ENCODE data around the gene NDUFA7. TPM values are rescaled to one million over a fixed set of nuclear protein-coding genes. Genes with fewer than 3 reads are reported as not detected.
"Not testable (repeated sequence)": the region's sequence is repeated elsewhere in the genome, so short reads cannot be mapped to it uniquely, and the experiment has no call there.

NDUFA7 gene
- total and polyA plus RNA-seq, 2 donors (not counting 1 experiment from before 2014, with no cell fraction given) = 20.9 to 33.7 TPM

DNA sequence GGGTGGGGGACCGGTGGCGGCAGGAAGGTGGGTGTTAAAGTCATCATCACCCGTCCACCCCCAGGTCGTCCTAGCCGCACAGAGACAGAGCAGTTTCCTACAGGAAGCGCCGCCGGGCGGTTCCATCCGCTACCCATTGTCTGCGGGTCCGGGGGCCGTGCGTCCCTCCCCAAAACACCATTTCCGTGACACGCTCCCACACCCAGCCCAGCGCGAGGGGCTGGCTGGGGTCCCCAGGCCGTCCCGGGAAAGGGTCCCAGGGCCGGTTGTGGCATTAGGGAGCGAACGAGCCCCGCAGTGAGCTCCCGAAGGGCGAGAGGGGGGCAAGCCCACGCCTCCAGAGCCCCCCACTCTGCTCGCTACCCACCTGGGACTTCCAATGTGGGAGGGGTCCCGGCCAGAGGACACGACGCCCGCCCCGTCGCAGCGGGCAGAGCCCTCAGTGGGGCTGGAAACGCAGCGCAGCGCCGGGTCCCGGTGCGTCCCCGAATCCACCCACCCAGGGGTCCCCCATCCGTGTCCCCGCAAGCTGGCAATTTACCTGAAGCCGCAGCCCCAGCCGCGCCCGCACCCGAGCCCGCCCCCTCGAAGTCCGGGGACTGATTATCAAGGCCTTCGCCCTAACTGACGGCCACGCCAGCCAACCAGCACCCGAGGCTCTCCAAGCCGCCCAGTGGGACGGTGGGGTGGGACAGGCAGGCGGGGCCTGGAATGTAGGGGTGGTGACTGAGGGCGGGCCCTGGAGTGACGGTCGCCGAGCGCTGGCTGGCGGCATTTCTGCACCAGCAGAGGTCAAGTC is 21.7 kb upstream of the NDUFA7 start, which contains the start of gene KANK3:
TSS of gene KANK3 (minus strand) at position 579 of the 799 bp plus-strand sequence. CDS start 5,434 bp downstream, outside the sequence.
- Histone ChIP-seq H3K36me3 (ENCODE audit: control insufficient read depth, insufficient read depth, low read length) (no peaks in the 10 kb centered on the region), H3K9me3 (ENCODE audit: control insufficient read depth, insufficient read depth, low read depth, low read length) (no peaks in the 10 kb centered on the region), H2AFZ (ENCODE audit: low read length) (no peak within 1 kb of the TSS), H3K27me3 (ENCODE audit: control insufficient read depth, insufficient read depth, low read length) (peaks cover 11% of the 10 kb centered on the region), H3K79me2 (ENCODE audit: control insufficient read depth, insufficient read depth, low read length) (no peaks in the 10 kb centered on the region), H3K4me3 (replicated peaks in 1 of 4; ENCODE audit: control extremely low read depth in 1 of 4, insufficient read depth in 1 of 4, low read depth in 3 of 4, low read length in 4 of 4) (peak within 1 kb of the TSS in 2 of 4 experiments; percentile 28 to 42), H3K4me2 (ENCODE audit: extremely low read depth, insufficient read depth, low read length) (no peak within 1 kb of the TSS), H3K27ac (ENCODE audit: insufficient read depth, low read length) (no peak within 1 kb of the TSS), H3K4me1 (ENCODE audit: control insufficient read depth, extremely low read depth, insufficient read depth, low read length) (peaks cover 3% of the 10 kb centered on the region), H4K20me1 (ENCODE audit: control insufficient read depth, extremely low read depth, insufficient read depth, low read length) (no peaks in the 10 kb centered on the region), H3K9ac (ENCODE audit: insufficient read depth, low read length) (peak within 1 kb of the TSS; percentile 46)
- DNase-seq (ENCODE audit: low read depth in 2 of 2) = peak; percentile 94
- no peak for TF ChIP-seq EZH2 (IDR thresholded peaks at IDR 0.05; ENCODE audit: low read length, missing control alignments)
- TF ChIP-seq, protein P1, sequence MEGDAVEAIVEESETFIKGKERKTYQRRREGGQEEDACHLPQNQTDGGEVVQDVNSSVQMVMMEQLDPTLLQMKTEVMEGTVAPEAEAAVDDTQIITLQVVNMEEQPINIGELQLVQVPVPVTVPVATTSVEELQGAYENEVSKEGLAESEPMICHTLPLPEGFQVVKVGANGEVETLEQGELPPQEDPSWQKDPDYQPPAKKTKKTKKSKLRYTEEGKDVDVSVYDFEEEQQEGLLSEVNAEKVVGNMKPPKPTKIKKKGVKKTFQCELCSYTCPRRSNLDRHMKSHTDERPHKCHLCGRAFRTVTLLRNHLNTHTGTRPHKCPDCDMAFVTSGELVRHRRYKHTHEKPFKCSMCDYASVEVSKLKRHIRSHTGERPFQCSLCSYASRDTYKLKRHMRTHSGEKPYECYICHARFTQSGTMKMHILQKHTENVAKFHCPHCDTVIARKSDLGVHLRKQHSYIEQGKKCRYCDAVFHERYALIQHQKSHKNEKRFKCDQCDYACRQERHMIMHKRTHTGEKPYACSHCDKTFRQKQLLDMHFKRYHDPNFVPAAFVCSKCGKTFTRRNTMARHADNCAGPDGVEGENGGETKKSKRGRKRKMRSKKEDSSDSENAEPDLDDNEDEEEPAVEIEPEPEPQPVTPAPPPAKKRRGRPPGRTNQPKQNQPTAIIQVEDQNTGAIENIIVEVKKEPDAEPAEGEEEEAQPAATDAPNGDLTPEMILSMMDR (conservative IDR thresholded peaks at IDR 0.05 in 1 of 2, IDR thresholded peaks at IDR 0.05 in 1 of 2; ENCODE audit: low read depth in 1 of 2, low read length in 2 of 2) = no peak

DNA sequence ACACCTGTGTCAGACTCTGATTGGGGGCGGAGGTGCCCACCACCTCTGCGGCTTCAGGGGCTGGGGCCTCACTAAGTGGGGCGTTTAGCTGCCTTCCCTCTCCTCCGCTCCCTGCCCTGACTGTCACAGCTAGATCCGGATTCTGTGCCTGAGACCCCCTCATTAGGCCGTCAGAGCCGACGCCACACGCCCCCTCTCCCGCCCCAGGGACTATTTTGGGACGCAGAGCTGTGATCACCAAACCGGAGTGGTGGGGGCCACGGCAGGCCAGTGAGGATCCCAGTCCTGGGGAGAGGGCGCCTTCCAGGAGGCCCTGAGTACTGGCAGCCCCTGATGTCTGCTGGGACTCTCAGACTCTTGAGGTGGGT is 21.1 kb upstream of the NDUFA7 start:
- peaks cover 3% of the 10 kb centered on the region for H3K4me1 ChIP-seq (ENCODE audit: control insufficient read depth, extremely low read depth, insufficient read depth, low read length)
- H3K9me3 ChIP-seq (ENCODE audit: control insufficient read depth, insufficient read depth, low read depth, low read length) = no peaks in the 10 kb centered on the region
- no peak overlapping the region for H2AFZ ChIP-seq (ENCODE audit: low read length)
- H3K27me3 ChIP-seq (ENCODE audit: control insufficient read depth, insufficient read depth, low read length) = peaks cover 11% of the 10 kb centered on the region
- H3K4me2 ChIP-seq (ENCODE audit: extremely low read depth, insufficient read depth, low read length) = no peak overlapping the region
- DNase-seq (ENCODE audit: low read depth in 2 of 2) = no peak
- no peaks in the 10 kb centered on the region for H3K79me2 ChIP-seq (ENCODE audit: control insufficient read depth, insufficient read depth, low read length)
- H3K36me3 ChIP-seq (ENCODE audit: control insufficient read depth, insufficient read depth, low read length) = no peaks in the 10 kb centered on the region
- no peak overlapping the region for H3K4me3 ChIP-seq (replicated peaks in 1 of 4; ENCODE audit: control extremely low read depth in 1 of 4, insufficient read depth in 1 of 4, low read depth in 3 of 4, low read length in 4 of 4)
- H3K27ac ChIP-seq (ENCODE audit: insufficient read depth, low read length) = no peak overlapping the region
- H4K20me1 ChIP-seq (ENCODE audit: control insufficient read depth, extremely low read depth, insufficient read depth, low read length) = no peaks in the 10 kb centered on the region
- no peak for TF ChIP-seq EZH2 (IDR thresholded peaks at IDR 0.05; ENCODE audit: low read length, missing control alignments)
- TF ChIP-seq, protein P1 (conservative IDR thresholded peaks at IDR 0.05 in 1 of 2, IDR thresholded peaks at IDR 0.05 in 1 of 2; ENCODE audit: low read depth in 1 of 2, low read length in 2 of 2) = no peak
- no peak overlapping the region for H3K9ac ChIP-seq (ENCODE audit: insufficient read depth, low read length)

DNA sequence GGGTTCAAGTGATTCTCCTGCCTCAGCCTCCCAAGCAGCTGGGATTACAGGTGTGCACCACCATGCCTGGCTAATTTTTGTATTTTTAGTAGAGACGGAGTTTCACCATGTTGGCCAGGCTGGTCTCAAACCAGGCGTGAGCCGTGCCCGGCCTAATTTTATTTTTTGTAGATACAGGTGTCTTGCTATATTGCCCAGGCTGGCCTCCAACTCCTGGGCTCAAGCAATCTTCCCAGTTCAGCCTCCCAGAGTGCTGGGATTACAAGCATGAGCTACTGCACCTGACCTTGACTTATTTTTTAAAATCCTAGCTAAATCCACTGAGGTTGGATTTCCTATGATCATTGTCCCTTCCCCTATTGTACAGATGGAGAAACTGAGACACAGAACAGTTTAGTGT is 20.3 kb upstream of the NDUFA7 start:
- H3K27ac ChIP-seq (ENCODE audit: insufficient read depth, low read length); H3K4me1 ChIP-seq (ENCODE audit: control insufficient read depth, extremely low read depth, insufficient read depth, low read length); H3K9me3 ChIP-seq (ENCODE audit: control insufficient read depth, insufficient read depth, low read depth, low read length); H2AFZ ChIP-seq (ENCODE audit: low read length); H4K20me1 ChIP-seq (ENCODE audit: control insufficient read depth, extremely low read depth, insufficient read depth, low read length); H3K9ac ChIP-seq (ENCODE audit: insufficient read depth, low read length); DNase-seq (ENCODE audit: low read depth in 2 of 2); H3K4me2 ChIP-seq (ENCODE audit: extremely low read depth, insufficient read depth, low read length); H3K79me2 ChIP-seq (ENCODE audit: control insufficient read depth, insufficient read depth, low read length); H3K36me3 ChIP-seq (ENCODE audit: control insufficient read depth, insufficient read depth, low read length); H3K4me3 ChIP-seq (replicated peaks in 1 of 4; ENCODE audit: control extremely low read depth in 1 of 4, insufficient read depth in 1 of 4, low read depth in 3 of 4, low read length in 4 of 4): not testable (repeated sequence)
- peaks cover 11% of the 10 kb centered on the region for H3K27me3 ChIP-seq (ENCODE audit: control insufficient read depth, insufficient read depth, low read length)

All from fibroblast of lung (primary cell).